Ovary (tissue), 9 donors: ENCODE data around the gene ERICH6B. TPM values are rescaled to one million over a fixed set of nuclear protein-coding genes. Genes with fewer than 3 reads are reported as not detected.

Source experiments
- DNase-seq, 5 donors: peaks; one replicate each; pipeline ENCODE4 v3.0.0-alpha.2; 2019 to 2020
- H3K27ac ChIP-seq, 2 donors: fragments of 200-600 bp; one replicate each; pipeline versions ENCODE4 v1.5.1 to v1.8.0; 2019 to 2022
- H3K27me3 ChIP-seq: fragments of 200-600 bp; one replicate; pipeline ENCODE4 v1.8.0; 2022
- H3K36me3 ChIP-seq: fragments of 200-600 bp; sonication (generic); one replicate; pipeline ENCODE4 v1.5.1; 2019
- H3K4me1 ChIP-seq: one replicate; pipeline ENCODE4 v1.8.1; 2013; ENCODE audit warnings: mild to moderate bottlenecking, moderate library complexity; ENCODE audit not compliant: insufficient read depth
- H3K4me3 ChIP-seq: fragments of 200-600 bp; sonication (generic); one replicate; pipeline ENCODE4 v1.5.1; 2017
- H3K9me3 ChIP-seq, 2 donors: fragments of 200-600 bp in 1 of 2; sonication (generic) in 1 of 2; one replicate each; pipeline versions ENCODE4 v1.5.1 to v1.8.1; 2013 to 2019; ENCODE audit warnings: mild to moderate bottlenecking in 1 of 2, moderate library complexity in 1 of 2
- CTCF ChIP-seq, 3 donors: fragments of 450-650 bp in 2 of 3; fragments of 200-600 bp in 1 of 3; IDR thresholded peaks; one replicate each; pipeline versions ENCODE4 v1.5.1 to v1.8.0; 2016 to 2022; ENCODE audit warnings: antibody characterized with exemption in 3 of 3, mild to moderate bottlenecking in 1 of 3
- EP300 ChIP-seq: sonication (generic); formaldehyde crosslinking; IDR thresholded peaks from one replicate; pipeline ENCODE4 v1.6.1; 2017; ENCODE audit warnings: antibody characterized with exemption
- POLR2A ChIP-seq: fragments of 450-650 bp; IDR thresholded peaks from one replicate; pipeline ENCODE4 v1.6.1; 2017; ENCODE audit warnings: antibody characterized with exemption, mild to moderate bottlenecking, moderate library complexity
- WGBS, 3 donors: extraction: QIAGEN DNeasy Blood & Tissue Kit in 1 of 3; methylation state at CpG; one replicate each; pipeline versions ENCODE4 v1.1.5 to v1.1.7; 2013 to 2017; 5-methylcytosine and 5-hydroxymethylcytosine counted together
- intact Hi-C, 4 donors: fragments of 100-400 bp; cut with DNase I; formaldehyde crosslinking; loops; one replicate each; pipeline versions ENCODE4 v1.11.0 to v1.15.1; 2022 to 2023
- polyA plus RNA-seq, 2 donors: library from polyadenylated mRNA; stranded (reverse); fragments of 200-250 nt in 1 of 2; fragments of 350-450 nt in 1 of 2; fragmentation: Illumina TruSeq in 1 of 2; extraction: RNeasy Lipid Tissue Mini Kit (QIAGEN cat#74804) in 1 of 2; gene quantifications; one replicate each; pipeline ENCODE4 v1.2.3, GENCODE V29; 2013 to 2014
- total RNA-seq, 7 donors: library from RNA; depleted of rRNA in 2 of 7; stranded (reverse); fragments of >200 nt in 2 of 7; fragmentation: NEBNext Ultra II Directional in 3 of 7; extraction: Animal tissue kit (Norgen Biotek cat#: 25700) in 3 of 7; gene quantifications; one replicate each; pipeline versions ENCODE4 v1.1.0 to v1.2.4, GENCODE V29; 2016 to 2023
- donor health status: DM: no; HTN: no; CAD: no; lungs with moderate emphysema.
- donor health status: DM: no; HTN: no; CAD: no.
- donor health status: Bipolar disorder and iron deficiency.
- donor health status: DM: yes; HTN: yes; CAD: no.
- donor health status: DM: no; HTN: no; CAD: no.
- donor health status: DM: yes; HTN: yes; CAD: no.

Gene ERICH6B
- total and polyA plus RNA-seq, 9 donors, result not detected

- H3K9me3 ChIP-seq, result no peaks in the 10 kb centered on the region
- no peak overlapping the region for H3K4me3 ChIP-seq
- no peaks in the 10 kb centered on the region for H3K36me3 ChIP-seq
- intact Hi-C loops, result loop anchor here in 1 of 4 donors (10.0 kb wide), 1 partner anchor 144 kb away; no protein-coding TSS in a partner anchor
- DNase-seq, result no peak
- peaks cover 5% of the 10 kb centered on the region for H3K4me1 ChIP-seq
- H3K27ac ChIP-seq, result no peak overlapping the region
- no peaks in the 10 kb centered on the region for H3K27me3 ChIP-seq
- WGBS, 3 donors, result 30 to 43% (median 39%) methylated on average over 4 of the region's 4 CpGs
- TF ChIP-seq EP300 (no peak), POLR2A (no peak), CTCF (IDR thresholded peaks at IDR 0.05) (no peak)
These were observed 96.9 kb downstream of the ERICH6B start for GRCh38 chr13:45518525-45519245.

GRCh38 chr13:45516757-45517156 lies 98.8 kb downstream of the ERICH6B start:
- no peaks in the 10 kb centered on the region for H3K36me3 ChIP-seq
- H3K4me1 ChIP-seq, result peaks cover 4% of the 10 kb centered on the region
- intact Hi-C loops, result loop anchor here in 1 of 4 donors (10.0 kb wide), 1 partner anchor 142 kb away; no protein-coding TSS in a partner anchor
- WGBS, 3 donors, result 61 to 65% (median 61%) methylated on average over 2 of the region's 2 CpGs
- no peaks in the 10 kb centered on the region for H3K9me3 ChIP-seq
- H3K4me3 ChIP-seq, result no peak overlapping the region
- TF ChIP-seq CTCF (IDR thresholded peaks at IDR 0.05) (no peak), EP300 (no peak), POLR2A (no peak)
- H3K27ac ChIP-seq, result no peak overlapping the region
- no peak for DNase-seq
- H3K27me3 ChIP-seq, result no peaks in the 10 kb centered on the region

GRCh38 chr13:45512098-45512496 lies 103.4 kb downstream of the ERICH6B start:
- Histone ChIP-seq H3K4me3 (no peak overlapping the region), H3K9me3 (no peaks in the 10 kb centered on the region), H3K27ac (no peak overlapping the region), H3K27me3 (no peaks in the 10 kb centered on the region), H3K4me1 (no peaks in the 10 kb centered on the region), H3K36me3 (no peaks in the 10 kb centered on the region)
- no peak for DNase-seq
- WGBS, 3 donors, result 72 to 90% (median 80%) methylated on average over 1 of the region's 1 CpG
- intact Hi-C loops, result loop anchor here in 1 of 4 donors (10.0 kb wide), 1 partner anchor 137 kb away; no protein-coding TSS in a partner anchor
- TF ChIP-seq CTCF (IDR thresholded peaks at IDR 0.05), result no peak
- TF ChIP-seq POLR2A, result no peak
- no peak for TF ChIP-seq EP300

GRCh38 chr13:45511310-45512097 lies 104.0 kb downstream of the ERICH6B start:
- WGBS, 3 donors, result 62 to 71% (median 67%) methylated on average over 3 of the region's 3 CpGs
- H3K27me3 ChIP-seq, result no peaks in the 10 kb centered on the region
- H3K4me1 ChIP-seq, result no peaks in the 10 kb centered on the region
- TF ChIP-seq POLR2A (no peak), CTCF (IDR thresholded peaks at IDR 0.05) (peak; percentile 67 to 81 (median 72))
- no peaks in the 10 kb centered on the region for H3K9me3 ChIP-seq
- H3K27ac ChIP-seq, result no peak overlapping the region
- intact Hi-C loops, result loop anchor here in 1 of 4 donors (10.0 kb wide), 1 partner anchor 137 kb away; no protein-coding TSS in a partner anchor
- H3K36me3 ChIP-seq, result no peaks in the 10 kb centered on the region
- DNase-seq, result no peak
- no peak overlapping the region for H3K4me3 ChIP-seq
